ENCODE data around the gene NCKIPSD. TPM values are rescaled to one million over a fixed set of nuclear protein-coding genes. Genes with fewer than 3 reads are reported as not detected.

The NCKIPSD gene
- polyA plus RNA-seq, 3 donors: 4.2 to 14.8 (median 4.3) TPM

DNA sequence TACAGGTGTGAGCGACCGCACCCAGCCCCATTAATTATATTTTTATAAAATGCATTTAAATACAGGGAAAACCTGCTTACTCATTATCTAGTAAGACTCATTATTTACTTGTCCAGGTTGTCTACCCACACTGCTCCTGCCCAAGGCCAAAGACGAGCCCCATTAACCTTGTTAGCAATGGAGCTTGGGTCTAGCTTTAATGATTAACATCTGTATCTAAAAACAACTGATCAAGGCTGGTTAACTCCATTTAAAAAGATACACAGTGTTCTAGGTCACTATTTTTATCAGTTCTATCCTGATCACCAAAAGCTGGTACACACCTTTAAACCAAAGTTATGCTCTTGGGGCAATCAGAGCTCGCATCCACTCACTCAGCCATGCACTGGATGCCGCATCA lies 10.4 kb upstream of the NCKIPSD start:
- Mint-ChIP-seq H3K27ac (peak overlapping the region in 2 of 7 donors; percentile 21 to 35), H3K36me3 (peaks cover 49 to 66% of the 10 kb centered on the region in 2 donors), H3K27me3 (ENCODE audit: low read depth in 3 of 3) (no peaks in the 10 kb centered on the region), H3K9me3 (no peaks in the 10 kb centered on the region), H3K4me1 (no peaks in the 10 kb centered on the region), H3K4me3 (no peak overlapping the region)
- no peak overlapping the region for H3K4me3 ChIP-seq (replicated peaks in 1 of 3; ENCODE audit: low read depth in 2 of 3, low read length in 3 of 3)
- no peak overlapping the region for H3K4me2 ChIP-seq (replicated peaks; ENCODE audit: extremely low read depth, low read length, poor library complexity, severe bottlenecking)
- DNase-seq: no peak
- no peak overlapping the region for H3K27ac ChIP-seq (ENCODE audit: low read depth in 1 of 2, low read length in 2 of 2)
- H3K9me3 ChIP-seq (replicated peaks in 1 of 2; ENCODE audit: control insufficient read depth in 1 of 2, insufficient read depth in 1 of 2, low read length in 2 of 2): no peaks in the 10 kb centered on the region
- H4K20me1 ChIP-seq (ENCODE audit: insufficient read depth, low read length): peaks cover 97% of the 10 kb centered on the region
- H3K79me2 ChIP-seq (ENCODE audit: insufficient read depth, low read length): peaks cover 64% of the 10 kb centered on the region
- intact Hi-C loops (cut with micrococcal nuclease): no loop called here
- H3K9ac ChIP-seq (ENCODE audit: insufficient read depth, low read length, poor library complexity, severe bottlenecking): no peak overlapping the region
- no peak overlapping the region for H2AFZ ChIP-seq (ENCODE audit: insufficient read depth, low read depth, low read length, poor library complexity, severe bottlenecking)
- WGBS (ENCODE audit: insufficient coverage): 100% methylated on average over 3 of the region's 5 CpGs
- peaks cover 59 to 85% of the 10 kb centered on the region in 2 donors for H3K36me3 ChIP-seq (replicated peaks in 1 of 2; ENCODE audit: control insufficient read depth in 1 of 2, insufficient read depth in 2 of 2, low read length in 2 of 2)
- no peaks in the 10 kb centered on the region for H3K27me3 ChIP-seq (ENCODE audit: control insufficient read depth in 2 of 2, insufficient read depth in 2 of 2, low read length in 2 of 2)
- H3K4me1 ChIP-seq (ENCODE audit: control insufficient read depth in 1 of 2, insufficient read depth in 2 of 2, low read length in 2 of 2): no peaks in the 10 kb centered on the region
- TF ChIP-seq, protein P1, sequence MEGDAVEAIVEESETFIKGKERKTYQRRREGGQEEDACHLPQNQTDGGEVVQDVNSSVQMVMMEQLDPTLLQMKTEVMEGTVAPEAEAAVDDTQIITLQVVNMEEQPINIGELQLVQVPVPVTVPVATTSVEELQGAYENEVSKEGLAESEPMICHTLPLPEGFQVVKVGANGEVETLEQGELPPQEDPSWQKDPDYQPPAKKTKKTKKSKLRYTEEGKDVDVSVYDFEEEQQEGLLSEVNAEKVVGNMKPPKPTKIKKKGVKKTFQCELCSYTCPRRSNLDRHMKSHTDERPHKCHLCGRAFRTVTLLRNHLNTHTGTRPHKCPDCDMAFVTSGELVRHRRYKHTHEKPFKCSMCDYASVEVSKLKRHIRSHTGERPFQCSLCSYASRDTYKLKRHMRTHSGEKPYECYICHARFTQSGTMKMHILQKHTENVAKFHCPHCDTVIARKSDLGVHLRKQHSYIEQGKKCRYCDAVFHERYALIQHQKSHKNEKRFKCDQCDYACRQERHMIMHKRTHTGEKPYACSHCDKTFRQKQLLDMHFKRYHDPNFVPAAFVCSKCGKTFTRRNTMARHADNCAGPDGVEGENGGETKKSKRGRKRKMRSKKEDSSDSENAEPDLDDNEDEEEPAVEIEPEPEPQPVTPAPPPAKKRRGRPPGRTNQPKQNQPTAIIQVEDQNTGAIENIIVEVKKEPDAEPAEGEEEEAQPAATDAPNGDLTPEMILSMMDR (IDR thresholded peaks at IDR 0.05): no peak

DNA sequence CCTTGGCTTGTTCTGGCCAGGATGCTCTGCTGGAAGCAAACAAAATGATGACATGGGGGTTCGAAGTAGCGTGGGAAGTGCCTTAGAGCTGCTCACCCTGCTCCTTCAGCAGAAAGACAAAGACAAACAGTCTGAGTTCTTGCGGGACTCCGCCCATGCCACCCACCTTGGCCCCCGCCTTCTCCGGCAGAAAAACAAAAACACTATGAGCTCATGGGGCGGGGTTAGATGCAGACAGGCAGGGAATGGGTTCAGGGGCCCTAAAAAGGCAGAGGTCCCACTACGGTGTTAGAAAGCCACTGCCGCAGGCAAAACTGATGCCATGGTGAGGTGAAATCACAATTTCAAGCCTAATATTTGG lies 9.7 kb upstream of the NCKIPSD start:
- H3K9me3 ChIP-seq (replicated peaks in 1 of 2; ENCODE audit: control insufficient read depth in 1 of 2, insufficient read depth in 1 of 2, low read length in 2 of 2): no peaks in the 10 kb centered on the region
- H3K27me3 Mint-ChIP-seq (ENCODE audit: low read depth in 3 of 3): peaks cover 0 to 1% (median 0%) of the 10 kb centered on the region in 3 donors
- no peak for DNase-seq
- no peaks in the 10 kb centered on the region for H3K9me3 Mint-ChIP-seq
- intact Hi-C loops (cut with micrococcal nuclease): no loop called here
- no peak overlapping the region for H2AFZ ChIP-seq (ENCODE audit: insufficient read depth, low read depth, low read length, poor library complexity, severe bottlenecking)
- peaks cover 54 to 72% of the 10 kb centered on the region in 2 donors for H3K36me3 Mint-ChIP-seq
- no peak overlapping the region for H3K4me3 ChIP-seq (replicated peaks in 1 of 3; ENCODE audit: low read depth in 2 of 3, low read length in 3 of 3)
- H3K27ac ChIP-seq (ENCODE audit: low read depth in 1 of 2, low read length in 2 of 2): no peak overlapping the region
- H3K9ac ChIP-seq (ENCODE audit: insufficient read depth, low read length, poor library complexity, severe bottlenecking): no peak overlapping the region
- peaks cover 57% of the 10 kb centered on the region for H3K79me2 ChIP-seq (ENCODE audit: insufficient read depth, low read length)
- H3K27ac Mint-ChIP-seq: peak overlapping the region in 2 of 7 donors; percentile 10 to 22
- H3K36me3 ChIP-seq (replicated peaks in 1 of 2; ENCODE audit: control insufficient read depth in 1 of 2, insufficient read depth in 2 of 2, low read length in 2 of 2): peaks cover 64 to 87% of the 10 kb centered on the region in 2 donors
- H3K4me1 Mint-ChIP-seq: no peaks in the 10 kb centered on the region
- H3K4me1 ChIP-seq (ENCODE audit: control insufficient read depth in 1 of 2, insufficient read depth in 2 of 2, low read length in 2 of 2): no peaks in the 10 kb centered on the region
- H3K4me2 ChIP-seq (replicated peaks; ENCODE audit: extremely low read depth, low read length, poor library complexity, severe bottlenecking): no peak overlapping the region
- no peak overlapping the region for H3K4me3 Mint-ChIP-seq
- TF ChIP-seq, protein P1 (IDR thresholded peaks at IDR 0.05): no peak
- H3K27me3 ChIP-seq (ENCODE audit: control insufficient read depth in 2 of 2, insufficient read depth in 2 of 2, low read length in 2 of 2): no peaks in the 10 kb centered on the region
- H4K20me1 ChIP-seq (ENCODE audit: insufficient read depth, low read length): peaks cover 93% of the 10 kb centered on the region
- WGBS (ENCODE audit: insufficient coverage): 90% methylated on average over 7 of the region's 9 CpGs

Measured in CD14-positive monocyte (primary cell).